Adipocyte (in vitro differentiated cells): ENCODE measurements around the gene MAGI3.
"Not testable (repeated sequence)": the region's sequence is repeated elsewhere in the genome, so short reads cannot be mapped to it uniquely, and the experiment has no call there.

Source experiments
- DNase-seq: peaks from one replicate; pipeline ENCODE4 v3.0.0-alpha.2; 2015; ENCODE audit warnings: low read depth
- H3K27me3 ChIP-seq: replicated peaks from 2 replicates; pipeline ENCODE4 v1.7.0; 2013; ENCODE audit warnings: mild to moderate bottlenecking, low read length, moderate library complexity; ENCODE audit not compliant: control insufficient read depth, insufficient read depth
- H3K36me3 ChIP-seq: 2 replicates; pipeline ENCODE4 v1.7.0; 2013; ENCODE audit warnings: low read length, mild to moderate bottlenecking, moderate library complexity; ENCODE audit not compliant: control insufficient read depth, insufficient read depth, severe bottlenecking
- H3K4me1 ChIP-seq: 2 replicates; pipeline ENCODE4 v1.7.0; 2013; ENCODE audit warnings: mild to moderate bottlenecking, low read length, moderate library complexity; ENCODE audit not compliant: control insufficient read depth, insufficient read depth
- H3K4me3 ChIP-seq: 2 replicates; pipeline ENCODE4 v1.7.0; 2013; ENCODE audit warnings: mild to moderate bottlenecking, low read length, moderate library complexity
- H3K9ac ChIP-seq: 2 replicates; pipeline ENCODE4 v1.7.0; 2013; ENCODE audit warnings: mild to moderate bottlenecking, low read length, moderate library complexity
- H3K9me3 ChIP-seq: 2 replicates; pipeline ENCODE4 v1.7.0; 2013; ENCODE audit warnings: mild to moderate bottlenecking, low read length, moderate library complexity; ENCODE audit not compliant: control insufficient read depth

The MAGI3 gene

DNA sequence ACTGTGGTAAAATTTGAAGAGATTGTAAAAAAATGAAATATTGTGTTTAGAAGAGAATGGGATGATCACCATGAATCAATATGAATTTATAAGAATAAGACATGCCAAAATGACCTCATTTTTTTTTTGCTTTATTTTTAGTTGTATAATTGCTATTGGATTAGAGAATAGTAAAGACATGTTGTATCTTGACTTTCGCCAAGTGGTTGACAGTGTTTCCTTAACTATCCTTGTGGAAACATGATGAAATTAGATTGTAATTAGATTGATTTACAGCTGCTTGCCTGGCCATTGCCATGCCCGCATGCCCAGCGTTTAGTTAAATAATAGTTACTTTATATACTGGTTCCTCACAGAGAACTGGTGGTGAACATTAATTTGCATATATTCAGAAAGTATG lies 154.9 kb downstream of the MAGI3 start:
- Histone ChIP-seq H3K4me1 (peaks cover 10% of the 10 kb centered on the region), H3K4me3 (no peak overlapping the region), H3K9ac (no peak overlapping the region), H3K27me3 (no peaks in the 10 kb centered on the region), H3K36me3 (no peaks in the 10 kb centered on the region), H3K9me3 (no peaks in the 10 kb centered on the region)
- DNase-seq = no peak

DNA sequence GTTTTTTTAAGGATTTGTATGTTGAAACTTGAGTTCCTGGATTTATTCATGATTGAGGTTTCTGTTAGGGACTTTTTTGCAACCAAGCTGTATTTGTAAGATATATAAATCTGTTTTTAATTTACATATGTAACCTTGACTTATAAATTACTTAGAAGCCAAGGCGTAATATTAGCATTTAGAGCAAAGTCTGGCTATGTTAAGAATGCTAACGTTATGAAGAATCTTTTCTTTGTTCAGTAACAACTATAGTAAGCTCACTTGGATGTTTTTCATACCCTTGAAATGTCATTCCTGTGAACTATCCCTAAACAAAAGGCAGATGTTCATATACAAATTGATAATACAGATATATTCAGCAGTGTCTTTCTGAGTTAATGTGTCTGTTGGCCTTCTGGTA lies 155.3 kb downstream of the MAGI3 start:
- Histone ChIP-seq H3K27me3 (no peaks in the 10 kb centered on the region), H3K36me3 (no peaks in the 10 kb centered on the region), H3K9ac (no peak overlapping the region), H3K4me1 (peaks cover 10% of the 10 kb centered on the region), H3K4me3 (no peak overlapping the region), H3K9me3 (no peaks in the 10 kb centered on the region)
- DNase-seq = no peak

- peaks cover 8% of the 10 kb centered on the region for H3K4me1 ChIP-seq
- DNase-seq = no peak
- no peaks in the 10 kb centered on the region for H3K9me3 ChIP-seq
- H3K4me3 ChIP-seq = no peak overlapping the region
- no peaks in the 10 kb centered on the region for H3K27me3 ChIP-seq
- H3K36me3 ChIP-seq = no peaks in the 10 kb centered on the region
- H3K9ac ChIP-seq = no peak overlapping the region
Observed at GRCh38 chr1:113551728-113552127, 161.4 kb downstream of the MAGI3 start.

DNA sequence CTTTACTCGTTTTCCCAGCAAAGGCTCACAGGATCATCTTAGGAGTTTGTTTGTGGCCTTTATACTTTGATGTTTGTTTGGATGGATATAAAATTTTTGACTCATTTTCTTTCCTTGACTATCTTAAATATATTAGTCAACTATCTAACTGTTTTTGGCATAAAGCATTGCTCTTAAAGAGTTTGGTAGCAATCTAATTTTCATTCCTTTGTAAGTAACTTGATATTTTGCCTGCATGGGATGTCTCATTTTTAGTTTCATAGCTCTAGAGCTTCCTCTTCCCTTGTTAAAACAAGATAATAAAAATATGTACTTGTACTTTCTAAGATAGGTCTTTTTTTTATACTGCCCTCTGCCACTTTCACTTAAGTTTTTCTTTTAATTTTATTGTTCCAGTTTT lies 161.9 kb downstream of the MAGI3 start:
- Histone ChIP-seq H3K4me3 (no peak overlapping the region), H3K9me3 (no peaks in the 10 kb centered on the region), H3K9ac (no peak overlapping the region), H3K4me1 (peaks cover 8% of the 10 kb centered on the region), H3K36me3 (no peaks in the 10 kb centered on the region), H3K27me3 (no peaks in the 10 kb centered on the region)
- peak; percentile 43 for DNase-seq

- DNase-seq = no peak
- no peaks in the 10 kb centered on the region for H3K9me3 ChIP-seq
- H3K4me3 ChIP-seq = no peak overlapping the region
- H3K4me1 ChIP-seq = peaks cover 3% of the 10 kb centered on the region
- no peaks in the 10 kb centered on the region for H3K36me3 ChIP-seq
- no peak overlapping the region for H3K9ac ChIP-seq
- no peaks in the 10 kb centered on the region for H3K27me3 ChIP-seq
Observed at GRCh38 chr1:113557187-113557586, 166.9 kb downstream of the MAGI3 start.

GRCh38 chr1:113565621-113566020 lies 175.3 kb downstream of the MAGI3 start:
- H3K4me3 ChIP-seq = no peak overlapping the region
- H3K9me3 ChIP-seq = peaks cover 11% of the 10 kb centered on the region
- H3K9ac ChIP-seq = no peak overlapping the region
- H3K36me3 ChIP-seq = no peaks in the 10 kb centered on the region
- H3K27me3 ChIP-seq = no peaks in the 10 kb centered on the region
- DNase-seq = no peak
- H3K4me1 ChIP-seq = no peaks in the 10 kb centered on the region

DNA sequence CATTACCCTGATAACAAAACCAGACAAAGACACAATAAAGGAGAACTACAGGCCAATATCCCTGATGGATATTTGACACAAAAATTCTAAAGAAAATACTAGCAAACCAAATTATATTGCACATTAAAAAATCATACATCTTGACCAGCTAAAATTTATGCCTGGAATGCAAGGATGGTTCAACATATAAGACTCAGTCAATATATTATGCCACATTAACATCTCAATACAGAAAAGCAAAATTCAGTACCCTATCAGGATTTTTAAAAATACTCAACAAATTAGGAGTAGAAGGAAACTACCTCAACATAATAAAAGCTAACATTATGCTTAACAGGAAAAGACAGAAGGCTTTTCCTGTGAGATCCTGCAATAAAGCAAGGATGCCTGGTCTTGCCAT lies 177.1 kb downstream of the MAGI3 start:
- DNase-seq = no peak
- Histone ChIP-seq H3K36me3 (no peaks in the 10 kb centered on the region), H3K4me3 (no peak overlapping the region), H3K27me3 (no peaks in the 10 kb centered on the region), H3K9ac (no peak overlapping the region), H3K9me3 (peaks cover 11% of the 10 kb centered on the region), H3K4me1 (no peaks in the 10 kb centered on the region)

DNA sequence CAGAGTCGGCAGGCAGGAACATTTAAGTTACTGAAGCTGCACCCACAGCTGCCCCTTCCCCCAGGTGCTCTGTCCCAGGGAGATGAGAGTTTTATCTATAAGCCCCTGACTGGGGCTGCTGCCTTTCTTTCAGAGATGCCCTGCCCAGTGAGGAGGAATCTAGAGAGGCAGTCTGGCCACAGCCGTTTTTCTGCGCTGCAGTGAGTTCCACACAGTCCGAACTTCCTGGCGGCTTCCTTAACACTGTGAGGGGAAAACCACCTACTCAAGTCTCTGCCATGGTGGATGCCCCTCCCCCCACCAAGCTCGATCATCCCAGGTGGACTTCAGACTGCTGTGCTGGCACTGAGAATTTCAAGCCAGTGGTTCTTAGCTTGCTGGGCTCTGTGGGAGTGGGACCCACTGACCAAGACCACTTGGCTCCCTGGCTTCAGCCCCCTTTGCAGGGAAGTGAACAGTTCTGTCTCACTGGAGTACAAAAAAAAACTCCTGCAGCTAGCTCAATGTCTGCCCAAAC lies 185.5 kb downstream of the MAGI3 start:
- not testable (repeated sequence) for H3K36me3 ChIP-seq, H3K9me3 ChIP-seq, H3K9ac ChIP-seq, H3K4me1 ChIP-seq, DNase-seq, H3K27me3 ChIP-seq, H3K4me3 ChIP-seq

- H3K9me3 ChIP-seq = no peaks in the 10 kb centered on the region
- H3K4me1 ChIP-seq = no peaks in the 10 kb centered on the region
- H3K4me3 ChIP-seq = no peak overlapping the region
- H3K9ac ChIP-seq = no peak overlapping the region
- H3K27me3 ChIP-seq = no peaks in the 10 kb centered on the region
- no peaks in the 10 kb centered on the region for H3K36me3 ChIP-seq
- no peak for DNase-seq
Observed at GRCh38 chr1:113576271-113576670, 186.0 kb downstream of the MAGI3 start.

GRCh38 chr1:113579256-113580018 lies 189.1 kb downstream of the MAGI3 start:
- Histone ChIP-seq H3K4me3 (no peak overlapping the region), H3K27me3 (no peaks in the 10 kb centered on the region), H3K4me1 (no peaks in the 10 kb centered on the region), H3K36me3 (no peaks in the 10 kb centered on the region), H3K9ac (no peak overlapping the region), H3K9me3 (no peaks in the 10 kb centered on the region)
- DNase-seq = peak; percentile 36

GRCh38 chr1:113581323-113581722 lies 191.0 kb downstream of the MAGI3 start:
- DNase-seq = no peak
- H3K9ac ChIP-seq = no peak overlapping the region
- H3K4me3 ChIP-seq = no peak overlapping the region
- H3K27me3 ChIP-seq = no peaks in the 10 kb centered on the region
- no peaks in the 10 kb centered on the region for H3K4me1 ChIP-seq
- peaks cover 2% of the 10 kb centered on the region for H3K36me3 ChIP-seq
- no peaks in the 10 kb centered on the region for H3K9me3 ChIP-seq

GRCh38 chr1:113582084-113582483 lies 191.8 kb downstream of the MAGI3 start:
- H3K9me3 ChIP-seq = no peaks in the 10 kb centered on the region
- peaks cover 2% of the 10 kb centered on the region for H3K36me3 ChIP-seq
- no peak overlapping the region for H3K4me3 ChIP-seq
- H3K27me3 ChIP-seq = no peaks in the 10 kb centered on the region
- no peak for DNase-seq
- H3K9ac ChIP-seq = no peak overlapping the region
- no peaks in the 10 kb centered on the region for H3K4me1 ChIP-seq
